ENCODE measurements around the gene SIPA1L3. TPM values are rescaled to one million over a fixed set of nuclear protein-coding genes. Genes with fewer than 3 reads are reported as not detected.

SIPA1L3 gene
- total and polyA plus RNA-seq, 2 donors from 2014 or later, result 5.8 to 61.7 TPM

GRCh38 chr19:38221421-38221820 lies 314.4 kb downstream of the SIPA1L3 start:
- DNase-seq (no peak), FAIRE-seq (no peak)
- intact Hi-C loops (cut with DNase I), result no loop called here
- Histone ChIP-seq H3K27ac (ENCODE audit: low read depth in 2 of 2, low read length in 2 of 2) (no peak overlapping the region), H3K27me3 (ENCODE audit: control insufficient read depth, insufficient read depth, low read length) (no peaks in the 10 kb centered on the region), H3K9me3 (ENCODE audit: control insufficient read depth in 2 of 3, insufficient read depth in 1 of 3, low read length in 3 of 3) (no peaks in the 10 kb centered on the region), H3K36me3 (ENCODE audit: control insufficient read depth in 2 of 3, insufficient read depth in 3 of 3, low read length in 3 of 3) (no peaks in the 10 kb centered on the region), H3K4me3 (ENCODE audit: low read length in 3 of 3) (no peak overlapping the region), H3K9ac (ENCODE audit: low read length in 3 of 3) (no peak overlapping the region), H3K4me1 (ENCODE audit: control insufficient read depth in 2 of 3, insufficient read depth in 2 of 3, low read depth in 1 of 3, low read length in 3 of 3) (peaks cover 0 to 2% (median 0%) of the 10 kb centered on the region in 3 donors)
- no peak for TF ChIP-seq CTCF (IDR thresholded peaks at IDR 0.05; ENCODE audit: borderline replicate concordance, extremely low read depth, insufficient read depth)

GRCh38 chr19:38221919-38222830 lies 315.2 kb downstream of the SIPA1L3 start:
- no peak for DNase-seq
- intact Hi-C loops (cut with DNase I), result no loop called here
- Histone ChIP-seq H3K4me3 (ENCODE audit: low read length in 3 of 3) (no peak overlapping the region), H3K4me1 (ENCODE audit: control insufficient read depth in 2 of 3, insufficient read depth in 2 of 3, low read depth in 1 of 3, low read length in 3 of 3) (peaks cover 0 to 2% (median 0%) of the 10 kb centered on the region in 3 donors), H3K9ac (ENCODE audit: low read length in 3 of 3) (no peak overlapping the region), H3K9me3 (ENCODE audit: control insufficient read depth in 2 of 3, insufficient read depth in 1 of 3, low read length in 3 of 3) (no peaks in the 10 kb centered on the region), H3K36me3 (ENCODE audit: control insufficient read depth in 2 of 3, insufficient read depth in 3 of 3, low read length in 3 of 3) (no peaks in the 10 kb centered on the region), H3K27me3 (ENCODE audit: control insufficient read depth, insufficient read depth, low read length) (no peaks in the 10 kb centered on the region), H3K27ac (ENCODE audit: low read depth in 2 of 2, low read length in 2 of 2) (no peak overlapping the region)
- TF ChIP-seq CTCF (IDR thresholded peaks at IDR 0.05; ENCODE audit: borderline replicate concordance, extremely low read depth, insufficient read depth), result no peak
- FAIRE-seq, result no peak

GRCh38 chr19:38223119-38223523 lies 316.1 kb downstream of the SIPA1L3 start:
- Histone ChIP-seq H3K4me3 (ENCODE audit: low read length in 3 of 3) (no peak overlapping the region), H3K9me3 (ENCODE audit: control insufficient read depth in 2 of 3, insufficient read depth in 1 of 3, low read length in 3 of 3) (no peaks in the 10 kb centered on the region), H3K9ac (ENCODE audit: low read length in 3 of 3) (no peak overlapping the region), H3K36me3 (ENCODE audit: control insufficient read depth in 2 of 3, insufficient read depth in 3 of 3, low read length in 3 of 3) (no peaks in the 10 kb centered on the region), H3K4me1 (ENCODE audit: control insufficient read depth in 2 of 3, insufficient read depth in 2 of 3, low read depth in 1 of 3, low read length in 3 of 3) (peaks cover 0 to 2% (median 0%) of the 10 kb centered on the region in 3 donors), H3K27ac (ENCODE audit: low read depth in 2 of 2, low read length in 2 of 2) (no peak overlapping the region), H3K27me3 (ENCODE audit: control insufficient read depth, insufficient read depth, low read length) (no peaks in the 10 kb centered on the region)
- DNase-seq, result no peak
- TF ChIP-seq CTCF (IDR thresholded peaks at IDR 0.05; ENCODE audit: borderline replicate concordance, extremely low read depth, insufficient read depth), result no peak
- intact Hi-C loops (cut with DNase I), result no loop called here
- FAIRE-seq, result no peak
